Measurements from ENCODE around the gene NYAP2. TPM values are rescaled to one million over a fixed set of nuclear protein-coding genes. Genes with fewer than 3 reads are reported as not detected.

NYAP2 gene
- total RNA-seq, 1 donor from 2014 or later: not detected

DNA sequence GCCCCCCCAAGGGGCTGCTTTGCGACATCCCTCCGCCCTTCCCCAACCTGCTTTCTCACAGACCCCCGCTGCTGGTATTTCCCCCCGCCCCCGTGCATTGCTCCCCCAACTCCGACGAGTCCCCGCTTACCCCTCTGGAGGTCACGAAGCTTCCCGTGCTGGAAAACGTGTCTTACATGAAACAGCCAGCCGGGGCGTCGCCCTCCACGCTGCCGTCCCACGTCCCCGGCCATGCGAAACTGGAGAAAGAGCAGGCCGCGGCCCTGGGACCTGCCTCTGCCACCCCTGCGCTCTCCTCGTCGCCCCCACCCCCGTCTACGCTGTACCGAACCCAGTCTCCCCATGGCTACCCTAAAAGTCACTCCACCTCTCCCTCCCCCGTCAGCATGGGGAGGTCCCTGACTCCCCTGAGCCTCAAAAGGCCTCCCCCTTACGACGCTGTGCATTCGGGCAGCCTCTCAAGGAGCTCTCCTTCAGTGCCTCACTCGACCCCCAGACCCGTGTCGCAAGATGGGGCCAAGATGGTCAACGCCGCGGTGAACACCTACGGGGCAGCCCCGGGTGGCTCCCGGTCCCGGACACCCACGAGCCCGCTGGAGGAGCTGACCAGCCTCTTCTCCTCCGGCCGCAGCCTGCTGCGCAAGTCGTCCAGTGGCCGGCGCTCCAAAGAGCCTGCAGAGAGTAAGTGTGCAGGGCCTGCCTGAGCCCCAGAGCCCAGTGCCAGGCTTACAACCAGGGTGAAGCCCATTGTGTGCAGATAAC is 183.0 kb downstream of the NYAP2 start:
- Mint-ChIP-seq H3K4me1 (ENCODE audit: unreplicated experiment) (no peaks in the 10 kb centered on the region), H3K27me3 (ENCODE audit: unreplicated experiment) (no peaks in the 10 kb centered on the region), H3K4me3 (ENCODE audit: unreplicated experiment) (no peak overlapping the region), H3K36me3 (ENCODE audit: low read depth, unreplicated experiment) (no peaks in the 10 kb centered on the region), H3K27ac (ENCODE audit: unreplicated experiment) (no peak overlapping the region), H3K9me3 (ENCODE audit: unreplicated experiment) (no peaks in the 10 kb centered on the region)
- no peak for TF ChIP-seq CTCF (IDR thresholded peaks at IDR 0.05; ENCODE audit: unreplicated experiment)
- DNase-seq (ENCODE audit: low spot score): no peak

DNA sequence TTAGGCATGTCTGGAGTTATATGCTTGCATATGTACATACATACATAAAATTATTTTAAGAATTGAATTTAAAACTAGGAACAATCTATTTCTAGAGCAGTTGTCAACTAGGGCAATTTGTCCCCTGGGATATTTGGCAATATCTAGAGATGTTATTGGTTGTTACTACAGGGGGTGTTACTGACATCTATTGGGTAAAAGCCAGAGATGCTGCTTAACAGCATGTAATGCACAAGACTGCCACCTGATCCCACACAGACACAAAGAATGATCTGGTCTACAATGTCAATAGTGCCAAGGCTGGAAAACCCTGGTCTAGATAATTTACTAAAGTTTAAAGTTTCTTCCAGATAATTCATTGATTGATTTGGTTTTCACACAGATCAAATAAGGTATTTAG is 185.3 kb downstream of the NYAP2 start:
- Mint-ChIP-seq H3K4me3 (ENCODE audit: unreplicated experiment) (no peak overlapping the region), H3K9me3 (ENCODE audit: unreplicated experiment) (no peaks in the 10 kb centered on the region), H3K36me3 (ENCODE audit: low read depth, unreplicated experiment) (no peaks in the 10 kb centered on the region), H3K4me1 (ENCODE audit: unreplicated experiment) (no peaks in the 10 kb centered on the region), H3K27ac (ENCODE audit: unreplicated experiment) (no peak overlapping the region), H3K27me3 (ENCODE audit: unreplicated experiment) (no peaks in the 10 kb centered on the region)
- no peak for TF ChIP-seq CTCF (IDR thresholded peaks at IDR 0.05; ENCODE audit: unreplicated experiment)
- no peak for DNase-seq (ENCODE audit: low spot score)

- Mint-ChIP-seq H3K27me3 (ENCODE audit: unreplicated experiment) (no peaks in the 10 kb centered on the region), H3K36me3 (ENCODE audit: low read depth, unreplicated experiment) (no peaks in the 10 kb centered on the region), H3K27ac (ENCODE audit: unreplicated experiment) (no peak overlapping the region), H3K4me3 (ENCODE audit: unreplicated experiment) (no peak overlapping the region), H3K4me1 (ENCODE audit: unreplicated experiment) (no peaks in the 10 kb centered on the region), H3K9me3 (ENCODE audit: unreplicated experiment) (no peaks in the 10 kb centered on the region)
- no peak for TF ChIP-seq CTCF (IDR thresholded peaks at IDR 0.05; ENCODE audit: unreplicated experiment)
- DNase-seq (ENCODE audit: low spot score): no peak
Measured at GRCh38 chr2:225590932-225591331, 191.4 kb downstream of the NYAP2 start.

GRCh38 chr2:225597911-225598310 is 198.4 kb downstream of the NYAP2 start:
- TF ChIP-seq CTCF (IDR thresholded peaks at IDR 0.05; ENCODE audit: unreplicated experiment): no peak
- Mint-ChIP-seq H3K9me3 (ENCODE audit: unreplicated experiment) (no peaks in the 10 kb centered on the region), H3K4me3 (ENCODE audit: unreplicated experiment) (no peak overlapping the region), H3K27ac (ENCODE audit: unreplicated experiment) (no peak overlapping the region), H3K27me3 (ENCODE audit: unreplicated experiment) (no peaks in the 10 kb centered on the region), H3K36me3 (ENCODE audit: low read depth, unreplicated experiment) (no peaks in the 10 kb centered on the region), H3K4me1 (ENCODE audit: unreplicated experiment) (no peaks in the 10 kb centered on the region)
- no peak for DNase-seq (ENCODE audit: low spot score)

GRCh38 chr2:225598426-225598825 is 198.9 kb downstream of the NYAP2 start:
- Mint-ChIP-seq H3K27ac (ENCODE audit: unreplicated experiment) (no peak overlapping the region), H3K27me3 (ENCODE audit: unreplicated experiment) (no peaks in the 10 kb centered on the region), H3K4me3 (ENCODE audit: unreplicated experiment) (no peak overlapping the region), H3K9me3 (ENCODE audit: unreplicated experiment) (no peaks in the 10 kb centered on the region), H3K4me1 (ENCODE audit: unreplicated experiment) (no peaks in the 10 kb centered on the region), H3K36me3 (ENCODE audit: low read depth, unreplicated experiment) (no peaks in the 10 kb centered on the region)
- TF ChIP-seq CTCF (IDR thresholded peaks at IDR 0.05; ENCODE audit: unreplicated experiment): no peak
- no peak for DNase-seq (ENCODE audit: low spot score)

Measured in endothelial cell (in vitro differentiated cells).